Amniotic stem cell (primary cell): ENCODE data around the gene RASGRP1.
"Not testable (repeated sequence)": the region's sequence is repeated elsewhere in the genome, so short reads cannot be mapped to it uniquely, and the experiment has no call there.

Experiments
- DNase-seq: peaks from one replicate; lab custom pipeline; 2025; lab: John Stamatoyannopoulos, UW

RASGRP1 gene

DNA sequence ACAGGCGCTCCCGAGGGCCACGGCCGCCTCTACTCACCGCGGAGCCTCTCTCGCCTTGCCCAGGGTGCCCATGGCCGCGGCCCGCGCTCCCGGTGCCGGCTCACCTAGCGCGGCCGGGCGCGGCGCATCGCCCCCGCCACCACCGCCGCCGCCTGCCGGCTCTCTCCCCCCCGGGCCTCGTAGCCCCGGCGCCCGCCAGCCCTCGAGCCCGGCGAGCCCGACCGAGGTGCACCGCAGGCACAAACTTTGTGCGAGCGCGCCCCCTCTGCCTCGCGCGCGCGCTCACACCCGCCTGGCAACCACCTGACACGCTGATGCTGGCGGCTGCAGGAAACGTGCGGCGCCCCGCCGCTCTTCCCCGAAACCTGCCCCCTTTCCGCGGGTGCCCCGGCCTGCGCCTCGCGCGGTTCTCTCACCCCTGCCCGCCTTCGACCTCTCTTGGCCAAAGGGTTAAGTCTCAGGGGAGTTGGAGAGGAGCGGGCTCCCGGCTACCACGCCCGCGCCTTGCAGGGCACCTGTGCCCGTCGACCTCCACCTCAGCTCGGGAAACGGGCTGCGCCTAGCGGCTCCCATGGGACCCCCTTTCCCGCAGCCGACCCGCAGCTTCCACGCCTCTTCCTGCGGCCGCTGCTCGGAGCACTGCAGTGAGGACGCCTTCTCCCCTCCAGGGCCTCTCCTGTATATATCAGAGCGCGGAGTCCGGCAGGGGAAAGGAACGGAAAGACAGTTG, at the start of gene RASGRP1:
Gene RASGRP1, minus strand, starts transcription at position 258 of the 730 bp plus-strand sequence. Its CDS starts 186 bp downstream, at position 72.
- no peak for DNase-seq

DNA sequence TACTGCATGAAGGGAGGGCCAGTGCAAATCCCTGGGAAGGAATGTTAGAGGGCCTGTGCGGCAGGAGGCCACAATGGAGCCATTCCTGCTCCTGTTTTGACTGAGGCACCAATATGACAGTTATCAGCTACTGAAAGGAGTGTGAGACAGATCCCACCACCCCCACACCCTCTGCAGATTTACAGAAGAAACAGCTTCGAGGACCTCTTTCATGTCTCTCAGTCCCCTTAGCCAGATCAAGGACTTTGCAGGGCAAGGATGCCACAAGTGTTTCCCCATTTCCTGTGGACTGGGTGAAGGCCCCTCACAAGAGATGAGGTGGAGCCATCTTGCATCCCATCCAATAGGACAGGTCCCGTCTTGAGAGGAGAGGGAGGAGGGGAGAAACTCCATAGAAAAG, 48.5 kb upstream of the RASGRP1 start:
- DNase-seq = no peak

DNA sequence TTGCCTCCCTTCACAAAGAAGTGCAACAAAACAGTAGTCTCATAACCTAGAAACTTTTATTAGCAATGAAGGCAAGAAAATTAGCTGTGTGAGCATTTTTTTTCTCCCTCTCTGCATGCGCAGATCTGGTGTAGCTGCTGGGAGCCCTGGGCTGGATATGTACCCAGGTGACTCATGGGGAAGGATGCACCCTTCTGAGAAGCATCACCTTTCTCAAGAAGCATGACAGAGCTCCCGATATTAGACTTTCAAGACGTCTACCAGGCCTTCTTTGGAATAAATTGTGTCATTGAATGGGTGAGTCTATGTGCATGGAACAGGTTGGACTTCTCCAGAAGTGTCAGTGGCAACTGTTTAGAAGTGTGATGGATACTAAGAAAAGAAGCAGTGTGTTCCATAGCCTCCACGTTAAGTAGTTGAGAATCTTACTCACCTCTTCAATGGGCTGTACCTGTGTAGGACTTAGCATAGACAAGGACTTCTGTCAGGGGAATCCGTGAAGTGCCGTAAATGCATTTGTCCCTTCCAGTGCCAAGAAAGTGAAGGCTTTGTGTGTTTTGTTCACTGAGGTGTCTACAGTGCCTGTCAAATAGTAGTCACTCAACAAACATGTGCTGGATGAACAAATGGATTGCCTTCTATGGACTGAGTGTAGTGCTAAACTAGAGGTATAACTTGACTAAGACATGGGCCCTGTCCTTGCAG, 47.7 kb upstream of the RASGRP1 start:
- no peak for DNase-seq

DNA sequence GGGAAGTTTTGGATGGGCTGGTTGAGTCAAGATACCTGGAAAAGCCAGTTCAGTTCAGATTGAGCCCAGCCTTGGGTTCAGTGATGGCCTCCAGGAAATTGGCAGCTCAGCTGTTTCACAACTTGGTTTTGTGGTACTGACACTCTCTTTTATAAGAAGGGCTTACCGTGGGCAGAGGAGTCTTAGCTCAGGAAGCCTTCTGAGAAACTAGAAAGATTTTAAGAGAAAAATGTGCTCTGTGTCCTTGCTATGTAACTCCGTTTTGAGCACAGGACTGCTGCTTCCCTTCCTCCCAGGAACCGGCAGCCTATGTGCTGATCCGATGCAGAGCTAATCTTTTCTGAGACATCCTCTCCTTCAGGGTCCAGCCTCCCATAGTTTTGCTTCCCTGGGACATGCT, 46.6 kb upstream of the RASGRP1 start:
- no peak for DNase-seq

DNA sequence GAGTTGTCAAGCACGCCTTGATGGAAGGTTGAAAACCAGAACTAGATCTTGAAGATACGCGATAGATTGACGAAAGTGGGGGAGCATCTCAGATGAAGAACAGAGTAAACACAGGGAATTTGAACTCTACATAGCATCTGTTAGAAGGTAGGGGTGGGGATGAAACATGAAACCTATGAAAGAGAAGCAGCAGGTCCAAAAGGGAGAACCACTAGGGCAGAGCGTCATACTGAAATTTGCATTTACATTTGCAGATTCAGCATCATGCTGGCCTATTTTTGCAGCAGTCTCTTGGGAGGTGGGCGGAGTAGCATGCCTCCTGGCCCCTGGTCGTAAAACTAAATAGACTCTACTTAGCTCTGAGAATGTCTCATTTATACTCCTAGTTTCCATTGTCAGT, 46.1 kb upstream of the RASGRP1 start:
- DNase-seq = no peak

DNA sequence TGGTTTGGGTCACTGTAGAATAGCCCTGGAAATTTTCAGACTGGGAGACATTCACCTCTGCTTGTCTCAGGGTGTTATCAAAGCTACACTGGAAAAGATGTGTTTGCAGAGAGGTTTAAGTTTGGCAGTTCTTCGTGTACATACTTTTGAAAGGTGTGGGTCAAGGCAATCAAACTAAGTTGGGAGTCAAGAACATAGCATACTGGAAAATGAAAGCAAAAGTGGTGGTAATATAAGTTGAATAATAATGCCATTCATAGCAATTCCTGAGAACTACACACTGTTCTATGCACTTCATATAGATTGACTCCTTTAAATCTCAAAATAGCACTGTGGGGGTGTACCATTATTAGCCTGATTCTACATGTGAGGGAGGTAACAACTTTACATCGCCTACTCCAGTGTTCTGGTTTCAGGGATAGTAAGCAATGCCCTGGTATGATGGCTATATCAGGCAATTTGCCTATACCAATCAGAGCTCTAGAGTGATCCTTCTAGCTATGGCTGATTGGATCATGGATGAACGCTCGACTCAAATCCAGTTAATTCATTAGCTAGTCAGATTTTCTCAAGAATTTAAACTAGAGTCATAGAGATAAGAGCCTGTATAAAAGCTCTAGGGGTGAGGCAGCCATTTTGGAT, 44.6 kb upstream of the RASGRP1 start:
- no peak for DNase-seq

DNA sequence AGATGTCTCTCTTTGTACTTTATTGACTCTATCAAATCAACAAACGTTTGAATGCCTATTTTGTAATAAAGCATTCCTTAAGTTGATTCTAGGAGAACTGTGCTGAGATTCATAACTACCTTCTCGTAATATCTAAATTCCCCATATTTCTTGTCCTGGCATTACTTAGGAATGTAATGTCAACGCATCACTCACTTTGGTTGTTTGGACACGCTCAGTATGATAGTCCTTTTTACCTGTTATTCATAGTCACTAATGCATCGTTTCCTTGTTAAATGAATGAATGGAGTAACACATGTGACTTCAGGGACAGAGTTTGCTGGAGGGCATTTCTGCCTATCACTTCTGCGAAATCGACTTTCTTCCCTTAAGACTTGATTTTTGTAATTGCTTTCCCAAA, 44.1 kb upstream of the RASGRP1 start:
- DNase-seq = no peak

DNA sequence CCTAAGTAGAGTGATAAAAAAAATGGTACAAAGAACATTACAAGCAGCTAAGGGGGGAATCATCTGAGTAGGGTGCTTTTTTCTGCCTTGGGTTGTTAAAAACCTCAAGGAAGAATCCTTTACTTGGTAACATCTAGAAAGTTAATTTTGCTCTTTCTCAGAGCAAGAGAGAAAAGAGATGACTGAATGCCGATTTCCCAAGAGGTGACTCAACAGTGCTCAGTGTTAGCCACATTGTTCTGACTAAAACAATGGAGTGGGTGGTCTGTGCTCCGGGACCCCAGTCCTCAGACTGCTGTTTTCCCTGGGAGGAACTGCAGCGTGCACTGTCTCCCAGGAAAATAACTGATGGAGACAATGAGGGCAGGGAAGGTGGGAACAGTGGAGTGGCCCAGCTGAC, 41.1 kb upstream of the RASGRP1 start:
- no peak for DNase-seq

DNA sequence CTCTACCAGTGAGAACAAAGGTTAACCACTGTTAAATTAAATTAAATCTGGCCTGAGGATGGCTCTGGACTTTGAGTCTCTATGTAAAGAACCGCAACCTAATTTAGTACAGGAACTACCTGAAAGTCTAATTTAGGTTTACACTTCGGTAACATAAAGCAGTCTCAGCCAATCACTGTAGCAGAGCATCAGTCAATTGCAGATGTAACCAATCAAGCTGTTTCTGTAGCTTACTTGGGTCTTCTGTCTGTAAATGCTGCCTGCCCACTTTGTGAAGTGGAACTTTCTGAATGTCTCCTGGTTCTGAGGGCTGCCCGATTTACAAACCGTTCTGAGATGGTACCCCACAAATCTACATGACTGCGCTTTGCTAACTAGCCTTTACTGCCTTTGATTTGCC, 39.1 kb upstream of the RASGRP1 start:
- no peak for DNase-seq

DNA sequence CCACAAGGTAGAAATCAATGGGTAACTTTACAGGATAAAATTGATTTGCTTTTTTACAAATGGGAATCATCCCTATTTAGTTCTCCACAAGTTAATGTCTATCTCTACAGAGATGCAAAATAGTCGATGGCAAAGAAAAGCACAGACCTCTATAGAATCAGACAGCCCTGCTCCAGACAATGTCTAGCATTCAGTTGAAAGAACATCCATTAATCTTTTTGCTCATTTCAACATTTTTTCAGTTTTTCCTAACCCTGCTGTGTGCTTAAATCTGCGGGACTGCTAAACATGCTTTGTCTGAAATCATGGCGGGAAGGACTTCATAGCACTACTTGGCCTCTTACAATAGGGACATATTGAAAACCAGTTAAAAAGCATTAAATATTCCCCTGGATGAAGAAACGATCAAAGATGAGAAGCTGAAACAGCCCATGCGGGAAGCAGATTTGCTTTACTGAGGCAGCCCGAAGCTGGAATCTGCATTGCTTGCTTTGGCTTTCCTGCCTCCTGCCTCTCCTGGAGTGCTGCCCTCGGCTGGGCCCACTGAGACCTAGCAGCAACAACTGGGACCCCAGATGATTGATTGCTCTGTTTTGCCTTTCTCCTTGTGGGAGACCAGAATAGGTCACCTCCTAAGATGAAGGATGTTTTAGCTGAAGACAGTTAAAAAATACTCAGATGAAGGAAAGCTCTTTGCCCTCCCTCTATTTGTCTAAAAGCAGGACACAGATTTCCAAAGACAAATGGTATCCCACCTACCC, 38.5 kb upstream of the RASGRP1 start:
- no peak for DNase-seq

DNA sequence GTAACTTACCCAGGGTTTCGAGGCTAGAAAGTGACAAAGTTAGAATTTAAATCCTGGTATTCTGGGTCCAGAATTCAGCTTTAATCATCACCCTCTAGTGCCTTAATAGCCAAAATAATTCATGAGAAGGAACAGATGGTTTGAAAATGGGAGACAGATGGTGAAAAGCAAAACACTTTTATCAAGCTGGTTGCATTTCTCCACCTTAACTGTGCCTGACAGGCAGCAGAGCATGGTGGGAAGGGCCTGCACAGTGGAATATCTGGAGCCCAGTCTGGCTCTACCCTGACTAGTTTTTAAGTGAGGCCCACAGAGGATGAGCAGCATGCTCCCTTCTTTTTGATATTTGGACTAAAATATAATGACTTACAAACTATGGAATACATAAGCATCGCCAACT, 35.6 kb upstream of the RASGRP1 start:
- DNase-seq = no peak

DNA sequence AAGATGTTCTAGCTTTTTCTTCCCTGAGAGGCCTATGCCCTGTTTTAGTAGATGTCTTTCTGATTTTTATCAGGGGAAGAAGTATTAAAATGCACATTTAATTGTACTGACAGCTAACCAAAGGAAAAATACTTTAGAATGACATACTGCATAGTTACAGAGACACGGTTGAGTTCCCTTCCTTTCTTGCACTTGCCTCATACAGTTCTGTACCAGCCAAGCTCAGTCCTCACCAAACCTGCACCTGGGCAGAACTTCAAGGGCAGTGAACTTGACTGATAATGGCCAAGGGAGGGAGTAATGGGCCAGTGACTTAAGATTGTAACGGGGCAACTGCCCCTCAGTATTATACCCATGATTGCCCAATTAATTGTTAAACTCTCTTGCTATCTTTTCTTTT, 34.1 kb upstream of the RASGRP1 start:
- no peak for DNase-seq

DNA sequence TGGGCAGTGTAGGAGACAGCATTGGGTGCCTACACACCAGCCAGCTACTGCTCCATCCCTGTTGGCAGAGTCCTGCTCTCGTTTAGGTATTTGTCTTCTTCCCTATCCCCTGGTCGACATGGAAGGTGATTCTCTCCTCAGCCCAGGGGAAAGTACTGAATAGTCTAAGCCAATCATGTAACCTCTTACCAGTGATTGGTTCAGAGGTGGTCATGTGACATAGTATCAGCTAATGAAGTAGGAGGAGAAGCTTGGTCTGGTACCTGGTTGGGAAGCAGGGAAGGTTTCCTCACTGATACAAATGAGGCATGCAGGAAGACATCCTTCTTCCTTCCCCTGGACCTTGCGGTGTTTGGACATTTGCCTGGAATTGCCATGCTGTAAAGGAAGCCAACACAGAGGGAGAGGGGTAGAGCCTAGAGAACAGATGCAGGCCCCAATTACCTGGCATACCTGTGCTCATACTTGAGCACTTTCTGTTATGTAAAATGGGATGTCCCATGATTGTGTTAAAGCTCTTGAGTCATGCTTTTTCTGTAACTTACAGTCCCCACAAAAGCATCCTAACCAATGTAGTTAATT, 32.7 kb upstream of the RASGRP1 start:
- no peak for DNase-seq

DNA sequence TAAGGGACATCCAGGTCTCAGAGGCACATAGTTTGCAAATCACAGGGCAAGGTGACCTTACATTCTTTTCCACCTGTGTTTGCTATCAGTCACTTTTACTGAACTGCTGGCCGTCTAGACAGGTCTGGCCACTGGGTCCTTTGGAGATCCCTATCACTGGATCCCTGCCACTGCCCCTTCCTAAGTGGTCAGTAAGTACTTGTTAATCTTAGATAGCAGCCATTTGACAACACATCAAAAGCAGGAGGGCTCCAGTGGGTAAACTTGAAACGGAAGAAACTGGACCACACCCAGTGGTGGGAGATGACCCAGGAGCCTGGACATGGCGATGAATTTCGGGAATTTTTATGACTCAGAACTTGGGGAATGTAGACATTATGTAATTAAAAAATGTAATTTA, 28.9 kb upstream of the RASGRP1 start:
- DNase-seq = no peak

DNA sequence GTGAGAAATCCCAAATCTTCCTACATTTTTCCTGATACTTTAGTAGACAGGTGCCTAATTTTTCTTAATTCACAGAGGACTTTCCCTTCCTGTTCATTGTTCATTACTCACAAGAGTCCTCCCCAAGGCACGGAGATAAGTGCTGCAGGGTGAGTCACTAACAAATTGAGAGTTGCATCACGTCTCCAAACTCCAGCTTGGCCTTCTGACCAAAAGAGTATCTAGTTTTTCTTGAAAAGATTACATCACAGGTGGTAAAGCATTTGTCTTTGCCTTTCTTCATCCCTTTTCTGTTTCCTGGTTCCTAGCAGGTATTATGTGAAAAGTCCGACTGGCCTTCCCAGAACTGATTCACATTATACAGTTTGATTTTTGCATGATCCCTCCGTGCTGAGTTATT, 24.9 kb upstream of the RASGRP1 start:
- DNase-seq = peak; percentile 77

DNA sequence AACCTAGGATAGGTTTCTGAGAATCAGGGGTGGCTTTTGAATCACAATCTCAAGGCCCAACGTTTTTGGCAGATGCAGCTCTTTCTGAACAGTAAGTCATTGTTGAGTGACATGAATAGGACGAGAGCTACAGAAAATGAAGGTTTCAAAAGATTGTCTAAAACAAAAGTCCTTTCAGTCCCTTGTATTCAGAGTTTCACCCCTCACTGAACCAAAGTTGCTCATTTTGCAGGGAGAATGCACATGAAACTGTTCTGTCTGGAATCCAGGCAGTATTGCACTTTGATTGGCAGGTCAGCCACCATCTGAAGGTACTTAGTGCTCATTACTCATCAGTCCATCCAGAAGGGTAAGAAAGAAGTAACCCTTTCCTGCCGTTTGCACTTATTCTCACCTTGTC, 24.1 kb upstream of the RASGRP1 start:
- DNase-seq = no peak

DNA sequence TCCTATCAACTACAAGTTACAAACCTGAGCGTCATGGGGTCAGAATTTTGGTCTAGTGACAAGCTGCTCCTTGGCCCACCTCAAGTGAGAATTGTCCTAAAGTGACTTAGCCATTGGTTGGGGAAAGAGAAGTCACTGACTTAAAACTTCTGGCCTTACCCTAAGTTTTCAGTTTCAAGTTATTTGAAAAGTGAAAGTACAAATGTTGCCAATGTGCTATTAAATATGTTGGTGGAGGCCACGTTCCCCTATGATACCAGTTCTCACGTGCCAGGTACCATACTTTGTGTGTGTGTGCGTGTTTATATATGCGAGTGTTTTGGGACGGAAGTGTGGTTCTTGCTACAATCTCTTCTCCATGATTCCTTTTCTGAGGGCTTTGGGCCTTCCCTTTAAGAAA, 22.6 kb upstream of the RASGRP1 start:
- no peak for DNase-seq

DNA sequence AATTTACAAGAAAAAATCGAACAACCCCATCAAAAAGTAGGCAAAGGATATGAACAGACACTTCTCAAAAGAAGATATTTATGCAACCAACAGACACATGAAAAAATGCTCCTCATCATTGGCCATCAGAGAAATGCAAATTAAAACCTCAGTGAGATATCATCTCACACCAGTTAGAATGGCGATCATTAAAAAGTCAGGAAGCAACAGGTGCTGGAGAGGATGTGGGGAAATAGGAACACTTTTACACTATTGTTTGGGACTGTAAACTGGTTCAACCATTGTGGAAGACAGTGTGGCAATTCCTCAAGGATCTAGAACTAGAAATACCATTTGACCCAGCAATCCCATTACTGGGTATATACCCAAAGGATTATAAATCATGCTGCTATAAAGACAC, 21.4 kb upstream of the RASGRP1 start:
- not testable (repeated sequence) for DNase-seq

DNA sequence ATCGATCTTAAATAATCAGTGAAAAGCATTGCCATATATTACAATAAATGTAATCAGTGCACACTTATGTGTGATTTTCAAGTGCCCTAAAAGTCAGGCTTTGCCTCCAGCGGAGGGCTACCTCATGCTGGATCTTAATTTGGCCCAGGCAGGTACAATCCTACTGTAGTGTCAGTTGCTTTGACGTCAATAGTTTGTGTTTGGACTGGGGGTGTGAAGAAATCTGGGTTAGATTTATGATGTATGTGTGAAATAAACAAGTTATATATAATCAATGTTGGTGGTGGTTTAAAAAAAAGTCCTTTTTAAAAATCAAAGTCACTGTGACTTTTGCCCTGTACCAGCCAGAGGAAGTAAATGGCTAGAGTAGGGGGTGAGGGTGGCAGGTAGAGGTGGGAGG, 14.0 kb upstream of the RASGRP1 start:
- DNase-seq = no peak

DNA sequence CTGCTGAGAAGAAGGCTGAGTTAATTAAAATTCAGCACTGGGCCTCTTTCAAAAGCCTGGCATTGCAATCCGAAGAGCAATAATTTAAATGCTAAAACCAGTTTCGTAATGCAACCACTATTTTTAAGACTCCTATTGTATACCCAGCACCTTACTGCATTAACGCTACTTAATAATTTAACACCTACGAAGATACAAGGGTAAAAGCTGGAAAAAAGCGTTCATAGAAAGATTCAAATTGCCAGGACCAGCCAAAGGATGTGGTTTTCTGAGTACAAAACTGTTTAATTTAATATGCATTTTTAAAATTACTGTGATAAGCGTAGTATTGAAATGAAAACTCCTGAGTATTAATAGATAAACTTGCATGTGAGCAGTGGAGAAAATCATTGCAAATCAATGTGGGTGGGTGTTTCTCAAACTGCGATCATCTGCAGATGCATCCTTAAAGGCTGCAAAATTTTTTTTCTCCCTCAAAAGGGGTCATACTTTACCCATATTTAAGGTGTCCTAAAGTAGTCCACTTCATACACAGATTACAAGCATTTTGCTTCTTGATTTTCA, 12.9 kb upstream of the RASGRP1 start:
- no peak for DNase-seq

DNA sequence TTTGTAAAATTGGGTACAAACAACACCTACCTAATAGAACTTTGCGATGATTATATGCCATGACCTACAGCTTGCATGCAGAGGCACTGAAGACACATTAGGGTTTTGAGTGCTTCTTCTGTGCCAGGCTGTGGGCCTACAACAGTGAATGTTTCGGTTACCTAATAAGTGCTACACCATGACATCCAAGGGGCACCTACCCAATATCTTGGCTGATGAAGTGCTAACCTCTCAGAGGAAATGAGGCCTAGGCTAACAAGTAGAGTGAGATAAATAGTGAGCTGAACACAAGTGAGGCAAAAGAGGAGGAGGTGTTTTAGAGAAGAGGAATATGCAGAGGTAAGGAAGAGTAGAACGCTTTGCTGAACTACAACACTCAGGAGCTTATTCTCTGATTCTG, 12.2 kb upstream of the RASGRP1 start:
- no peak for DNase-seq

DNA sequence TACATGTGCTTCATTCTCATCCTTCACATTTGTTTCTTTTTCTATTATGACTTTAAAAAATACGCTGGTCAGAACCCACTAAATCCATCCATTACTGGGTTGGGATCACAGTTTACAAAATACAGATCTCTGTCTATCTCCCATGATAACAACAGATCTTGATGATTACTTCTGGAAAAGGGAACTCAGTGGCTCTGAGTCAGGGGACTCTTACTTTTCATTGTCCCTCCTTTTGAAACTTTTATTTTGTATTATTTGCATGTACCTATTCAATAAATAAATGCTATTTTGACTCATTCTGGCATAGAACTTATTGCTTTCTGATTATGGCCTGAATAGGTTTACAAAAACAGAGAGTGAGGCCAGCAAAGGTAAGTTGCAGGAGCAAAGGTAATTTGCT, 11.6 kb upstream of the RASGRP1 start:
- no peak for DNase-seq
